Body of pancreas (tissue), 4 donors: Measurements from ENCODE around the gene DNM3. TPM values are rescaled to one million over a fixed set of nuclear protein-coding genes. Genes with fewer than 3 reads are reported as not detected.

Experiments
- ATAC-seq: fragments of 150-250 bp; one replicate; pipeline ENCODE4 v1.9.1; 2016
- DNase-seq, 4 donors: peaks; one replicate each; pipeline ENCODE4 v3.0.0-alpha.2; 2019
- H3K27ac ChIP-seq, 4 donors: fragments of 200-600 bp; sonication (generic); 1 replicate in 3 of 4; 2 replicates in 1 of 4; pipeline versions ENCODE4 v1.5.1 to v1.6.1; 2016 to 2019; ENCODE audit warnings: mild to moderate bottlenecking in 1 of 4, mixed read lengths in 1 of 4, moderate library complexity in 1 of 4
- H3K27me3 ChIP-seq, 2 donors: fragments of 200-600 bp; sonication (generic); one replicate each; pipeline ENCODE4 v1.6.0; 2016; ENCODE audit warnings: mild to moderate bottlenecking in 1 of 2
- H3K36me3 ChIP-seq, 2 donors: fragments of 200-600 bp; sonication (generic); replicated peaks in 1 of 2; 2 replicates each; pipeline ENCODE4 v1.5.1; 2016; ENCODE audit warnings: low read depth in 2 of 2; ENCODE audit not compliant: insufficient read depth in 1 of 2
- H3K4me1 ChIP-seq: fragments of 200-600 bp; sonication (generic); one replicate; pipeline ENCODE4 v1.6.0; 2016
- H3K4me3 ChIP-seq, 2 donors: fragments of 200-600 bp; sonication (generic); 1 replicate in 1 of 2; 2 replicates in 1 of 2; pipeline ENCODE4 v1.5.1; 2016 to 2019
- H3K9me3 ChIP-seq, 3 donors: fragments of 200-600 bp; sonication (generic); 1 replicate in 2 of 3; 2 replicates in 1 of 3; pipeline ENCODE4 v1.5.1; 2016
- POLR2A ChIP-seq, 3 donors: fragments of 450-650 bp; IDR thresholded peaks; one replicate each; pipeline ENCODE4 v1.6.1; 2016; ENCODE audit warnings: antibody characterized with exemption in 3 of 3, mild to moderate bottlenecking in 2 of 3
- WGBS, 2 donors: methylation state at CpG; one replicate each; pipeline ENCODE4 v1.1.5; 2017; 5-methylcytosine and 5-hydroxymethylcytosine counted together
- intact Hi-C: fragments of 100-400 bp; cut with DNase I; formaldehyde crosslinking; loops from one replicate; pipeline ENCODE4 v1.15.1; 2023
- total RNA-seq, 2 donors: library from RNA; depleted of rRNA; stranded (reverse); fragments of >200 nt; gene quantifications; one replicate each; pipeline ENCODE4 v1.1.0, GENCODE V29; 2016
- TF ChIP-seq, protein P1 (sequence below), 7 experiments: fragments of 450-650 bp in 4 of 7; fragments of 200-600 bp in 3 of 7; sonication (generic) in 3 of 7; IDR thresholded peaks; one replicate each; pipeline ENCODE4 v1.5.1; 2016 to 2019; ENCODE audit warnings: antibody characterized with exemption in 7 of 7

The DNM3 gene
- total RNA-seq, 2 donors from 2014 or later: 2.9 to 4.0 TPM

DNA sequence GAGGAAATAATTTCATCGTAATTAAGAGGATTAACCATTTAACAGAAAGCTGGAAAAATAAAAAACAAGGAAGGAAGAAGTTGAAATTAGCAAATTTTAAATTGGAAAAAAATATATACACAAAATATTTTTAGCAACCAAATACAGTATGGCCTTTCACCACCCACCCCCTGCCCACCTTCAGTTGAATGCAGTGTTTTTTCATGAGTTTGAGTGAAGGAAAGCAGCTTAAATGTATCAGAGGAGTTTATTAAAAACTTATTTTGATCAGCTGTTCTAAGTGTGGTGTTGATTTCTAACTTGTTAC is 249.2 kb downstream of the DNM3 start:
- intact Hi-C loops: loop anchor here (10.0 kb wide), 1 partner anchor 314 kb away; no protein-coding TSS in a partner anchor
- DNase-seq (no peak), ATAC-seq (no peak)
- Histone ChIP-seq H3K27me3 (no peaks in the 10 kb centered on the region), H3K4me1 (no peaks in the 10 kb centered on the region), H3K9me3 (no peaks in the 10 kb centered on the region), H3K36me3 (no peaks in the 10 kb centered on the region), H3K4me3 (no peak overlapping the region), H3K27ac (no peak overlapping the region)
- TF ChIP-seq, protein P1, sequence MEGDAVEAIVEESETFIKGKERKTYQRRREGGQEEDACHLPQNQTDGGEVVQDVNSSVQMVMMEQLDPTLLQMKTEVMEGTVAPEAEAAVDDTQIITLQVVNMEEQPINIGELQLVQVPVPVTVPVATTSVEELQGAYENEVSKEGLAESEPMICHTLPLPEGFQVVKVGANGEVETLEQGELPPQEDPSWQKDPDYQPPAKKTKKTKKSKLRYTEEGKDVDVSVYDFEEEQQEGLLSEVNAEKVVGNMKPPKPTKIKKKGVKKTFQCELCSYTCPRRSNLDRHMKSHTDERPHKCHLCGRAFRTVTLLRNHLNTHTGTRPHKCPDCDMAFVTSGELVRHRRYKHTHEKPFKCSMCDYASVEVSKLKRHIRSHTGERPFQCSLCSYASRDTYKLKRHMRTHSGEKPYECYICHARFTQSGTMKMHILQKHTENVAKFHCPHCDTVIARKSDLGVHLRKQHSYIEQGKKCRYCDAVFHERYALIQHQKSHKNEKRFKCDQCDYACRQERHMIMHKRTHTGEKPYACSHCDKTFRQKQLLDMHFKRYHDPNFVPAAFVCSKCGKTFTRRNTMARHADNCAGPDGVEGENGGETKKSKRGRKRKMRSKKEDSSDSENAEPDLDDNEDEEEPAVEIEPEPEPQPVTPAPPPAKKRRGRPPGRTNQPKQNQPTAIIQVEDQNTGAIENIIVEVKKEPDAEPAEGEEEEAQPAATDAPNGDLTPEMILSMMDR (IDR thresholded peaks at IDR 0.05): peak in 1 of 7 experiments; percentile 3
- TF ChIP-seq POLR2A (IDR thresholded peaks at IDR 0.05): no peak
- WGBS, 2 donors: 13% methylated on average over 1 of the region's 1 CpG

DNA sequence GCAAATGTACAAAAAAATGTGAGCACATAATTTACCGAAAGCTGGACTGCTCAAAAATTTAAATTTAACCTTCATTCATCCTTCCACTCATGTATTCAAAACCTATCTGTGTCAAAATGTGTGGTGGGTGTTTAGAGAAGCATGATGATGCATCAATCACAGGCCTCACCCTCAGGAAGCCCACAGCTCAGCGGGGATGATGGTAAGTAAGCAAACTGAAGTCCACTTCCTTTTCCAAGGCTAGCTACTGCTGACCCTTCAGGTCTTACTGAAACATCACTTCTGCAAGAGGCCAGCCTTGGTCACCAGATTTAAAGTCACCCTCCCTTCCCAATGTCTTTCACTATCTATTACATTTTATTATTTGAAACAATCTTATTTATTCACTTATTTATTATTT is 254.5 kb downstream of the DNM3 start:
- WGBS, 2 donors: 82 to 91% methylated on average over 2 of the region's 2 CpGs
- DNase-seq (no peak), ATAC-seq (no peak)
- intact Hi-C loops: loop anchor here (10.0 kb wide), 1 partner anchor 309 kb away; no protein-coding TSS in a partner anchor
- no peaks in the 10 kb centered on the region for H3K36me3 ChIP-seq
- no peak overlapping the region for H3K4me3 ChIP-seq
- H3K27me3 ChIP-seq: no peaks in the 10 kb centered on the region
- H3K4me1 ChIP-seq: no peaks in the 10 kb centered on the region
- H3K9me3 ChIP-seq: no peaks in the 10 kb centered on the region
- no peak overlapping the region for H3K27ac ChIP-seq
- TF ChIP-seq, protein P1 (IDR thresholded peaks at IDR 0.05): no peak
- TF ChIP-seq POLR2A (IDR thresholded peaks at IDR 0.05): no peak

DNA sequence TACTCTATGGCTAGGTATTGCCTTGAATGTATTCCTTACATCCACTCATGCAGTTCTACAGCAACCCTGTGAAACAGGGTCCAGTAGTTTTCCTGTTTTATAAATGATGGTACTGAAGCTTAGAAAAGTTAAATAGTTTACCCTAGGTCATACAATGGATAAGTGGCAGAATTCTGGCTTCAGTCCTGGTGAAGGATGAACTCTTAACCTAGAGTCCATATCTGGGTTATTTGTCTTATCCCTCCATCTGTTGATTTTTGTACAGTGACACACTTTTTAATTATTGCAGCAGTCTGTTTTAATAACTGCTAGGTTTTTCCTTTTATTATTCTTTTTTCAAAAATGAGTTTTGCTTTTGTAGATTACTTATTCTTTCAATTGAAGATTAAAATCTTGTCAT is 263.9 kb downstream of the DNM3 start:
- H3K9me3 ChIP-seq: no peaks in the 10 kb centered on the region
- TF ChIP-seq POLR2A (IDR thresholded peaks at IDR 0.05): no peak
- TF ChIP-seq, protein P1 (IDR thresholded peaks at IDR 0.05): no peak
- no peaks in the 10 kb centered on the region for H3K27me3 ChIP-seq
- H3K27ac ChIP-seq: no peak overlapping the region
- H3K36me3 ChIP-seq: no peaks in the 10 kb centered on the region
- intact Hi-C loops: no loop called here
- DNase-seq (no peak), ATAC-seq (no peak)
- H3K4me1 ChIP-seq: no peaks in the 10 kb centered on the region
- no peak overlapping the region for H3K4me3 ChIP-seq

DNA sequence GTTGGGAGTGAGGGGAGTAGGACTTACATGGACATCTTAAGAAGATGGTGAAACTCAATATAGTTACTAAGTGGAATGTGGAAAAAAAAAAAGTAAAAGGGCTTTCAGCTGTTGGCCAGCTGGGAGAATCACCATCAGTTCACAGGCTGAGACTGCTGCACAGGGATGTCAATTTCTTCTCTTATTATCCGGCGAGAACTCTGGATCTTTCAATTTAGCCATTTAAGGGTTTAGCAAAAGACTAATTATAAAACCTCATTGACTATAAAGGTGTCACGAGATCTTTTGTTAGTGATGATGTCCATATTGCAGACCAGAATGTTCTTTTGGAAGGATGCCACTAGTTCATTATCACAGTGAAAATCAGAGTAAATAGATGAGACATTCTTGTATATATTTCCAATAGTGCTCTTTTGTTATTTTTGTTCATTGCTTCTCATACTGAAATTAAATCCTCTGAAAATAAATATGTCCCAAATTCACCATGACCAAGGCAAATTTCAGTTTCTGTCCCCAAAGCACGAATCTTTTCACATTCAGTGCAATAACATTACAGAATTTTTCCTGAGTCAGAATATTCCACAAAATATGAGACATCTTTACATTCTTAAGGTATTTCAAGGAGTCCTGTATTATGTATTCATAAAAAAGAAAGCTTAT is 266.1 kb downstream of the DNM3 start:
- TF ChIP-seq POLR2A (IDR thresholded peaks at IDR 0.05): no peak
- TF ChIP-seq, protein P1 (IDR thresholded peaks at IDR 0.05): no peak
- H3K27me3 ChIP-seq: no peaks in the 10 kb centered on the region
- no peak overlapping the region for H3K27ac ChIP-seq
- no peaks in the 10 kb centered on the region for H3K4me1 ChIP-seq
- no peaks in the 10 kb centered on the region for H3K9me3 ChIP-seq
- intact Hi-C loops: no loop called here
- H3K36me3 ChIP-seq: no peaks in the 10 kb centered on the region
- ATAC-seq (no peak), DNase-seq (no peak)
- H3K4me3 ChIP-seq: no peak overlapping the region
- WGBS, 2 donors: 70 to 85% methylated on average over 4 of the region's 4 CpGs

DNA sequence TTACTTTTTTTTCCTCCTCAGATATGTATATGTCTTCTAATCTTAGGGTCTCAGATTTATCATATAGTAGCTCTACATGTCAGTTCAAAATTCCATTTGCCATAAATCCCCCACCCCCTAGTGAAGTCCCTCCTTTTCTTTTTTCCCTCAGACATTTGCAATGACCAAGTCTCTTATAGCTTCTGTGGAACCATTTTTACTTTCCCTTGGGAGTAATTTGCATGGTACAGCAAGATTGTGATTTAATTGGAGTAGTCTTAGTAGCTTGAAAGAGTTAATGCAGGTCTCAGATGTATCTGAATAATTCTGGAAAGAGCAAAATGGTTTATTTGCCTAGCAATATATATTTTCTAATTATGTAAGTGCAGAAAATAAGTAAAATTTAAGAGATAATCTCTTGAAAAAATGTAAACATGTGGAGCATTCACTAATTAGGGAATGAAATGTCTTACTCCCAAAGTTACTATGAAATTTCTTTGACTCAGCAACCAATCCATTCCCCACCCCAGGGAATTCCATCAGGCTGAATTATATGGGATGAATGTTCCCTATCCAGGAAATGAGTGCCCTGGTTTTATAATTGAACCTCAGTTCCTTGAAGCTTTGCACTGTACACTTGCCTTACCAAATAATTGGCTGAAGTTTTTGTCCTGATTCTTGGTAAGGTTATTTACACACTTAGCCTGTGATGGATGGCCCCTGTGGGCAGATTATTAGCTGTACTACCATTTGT is 267.0 kb downstream of the DNM3 start:
- intact Hi-C loops: no loop called here
- H3K4me3 ChIP-seq: no peak overlapping the region
- H3K27me3 ChIP-seq: no peaks in the 10 kb centered on the region
- no peaks in the 10 kb centered on the region for H3K36me3 ChIP-seq
- no peak for ATAC-seq
- no peak for DNase-seq
- H3K27ac ChIP-seq: no peak overlapping the region
- no peaks in the 10 kb centered on the region for H3K4me1 ChIP-seq
- TF ChIP-seq, protein P1 (IDR thresholded peaks at IDR 0.05): no peak
- no peak for TF ChIP-seq POLR2A (IDR thresholded peaks at IDR 0.05)
- H3K9me3 ChIP-seq: no peaks in the 10 kb centered on the region
